Activated T-cell treated with anti-CD3 and anti-CD28 coated beads for 48 hours (primary cell): ENCODE data around the gene CRTAP.
"Not testable (repeated sequence)": the region's sequence is repeated elsewhere in the genome, so short reads cannot be mapped to it uniquely, and the experiment has no call there.

ENCODE experiments used
- DNase-seq: peaks from one replicate; pipeline ENCODE4 v3.0.0-alpha.2; 2020; ENCODE audit warnings: low read depth

Gene CRTAP

DNA sequence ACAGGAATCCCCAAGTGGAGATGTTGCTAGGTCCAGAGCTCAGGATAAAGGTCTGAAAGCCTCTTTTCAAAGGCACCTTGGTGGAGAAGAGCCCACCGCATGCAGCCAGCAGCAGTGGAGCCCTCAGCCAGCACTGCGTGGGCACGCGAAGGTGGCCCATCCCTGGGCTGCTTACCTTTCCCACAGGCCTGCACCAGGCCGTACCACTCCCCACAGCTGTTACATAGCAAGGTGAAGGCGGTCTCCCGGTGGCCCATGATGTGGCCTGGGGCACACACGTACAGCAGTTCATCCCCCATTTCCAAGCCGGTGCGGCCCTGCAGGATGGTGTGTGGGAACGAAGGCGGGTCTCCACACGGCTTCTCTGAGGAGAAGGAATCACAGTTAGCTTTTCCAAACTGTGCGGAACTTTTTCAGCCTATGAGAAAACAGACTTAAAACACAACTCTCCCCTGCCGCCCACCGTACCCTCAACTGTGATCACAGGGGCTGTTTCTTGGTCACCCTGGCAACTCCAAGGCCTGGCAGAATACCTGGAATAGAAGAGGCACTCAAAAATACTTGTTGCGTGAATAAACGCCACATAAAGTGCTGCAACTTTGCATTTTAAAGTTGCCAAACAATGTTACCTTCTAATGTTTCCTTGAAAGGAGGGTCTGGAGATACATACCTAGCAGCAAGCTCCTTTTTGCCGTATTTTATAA is 61.0 kb downstream of the CRTAP start:
- DNase-seq: no peak

DNA sequence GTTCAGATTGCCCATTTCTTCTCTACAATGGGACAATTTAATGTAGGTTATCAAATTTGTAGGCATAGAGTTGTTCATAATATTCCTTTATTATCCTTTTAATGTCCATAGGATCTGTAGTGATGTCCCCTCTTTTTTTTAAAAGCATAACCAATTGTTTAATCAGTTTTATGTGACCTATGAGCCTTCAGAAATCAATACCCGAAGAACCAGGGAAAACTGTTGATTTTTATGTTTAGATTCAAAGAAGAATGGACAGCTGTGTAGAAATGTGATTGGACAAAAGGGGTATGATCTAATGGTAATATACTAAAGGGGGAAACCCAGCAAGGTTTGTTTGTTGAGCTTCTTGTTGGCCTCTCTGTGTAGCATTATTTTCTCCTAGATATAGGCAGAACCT is 65.3 kb downstream of the CRTAP start:
- no peak for DNase-seq

DNA sequence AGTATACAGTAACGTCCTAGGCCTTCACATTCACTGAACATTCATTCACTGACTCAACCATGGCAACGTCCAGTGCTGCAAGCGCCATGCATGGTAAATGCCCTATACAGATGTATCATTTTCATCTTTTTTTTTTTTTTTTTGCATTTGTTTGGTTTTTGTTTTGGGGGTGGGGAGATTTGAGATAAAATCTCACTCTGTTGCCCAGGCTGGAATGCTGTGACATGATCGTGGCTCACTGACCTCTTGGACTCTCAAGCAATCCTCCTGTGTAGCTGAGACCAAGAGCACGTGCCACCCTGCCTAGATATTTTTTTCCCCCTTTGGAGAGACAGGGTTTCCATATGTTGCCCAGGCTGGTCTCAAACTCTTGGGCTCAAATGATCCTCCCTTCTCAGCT is 67.4 kb downstream of the CRTAP start:
- no peak for DNase-seq

DNA sequence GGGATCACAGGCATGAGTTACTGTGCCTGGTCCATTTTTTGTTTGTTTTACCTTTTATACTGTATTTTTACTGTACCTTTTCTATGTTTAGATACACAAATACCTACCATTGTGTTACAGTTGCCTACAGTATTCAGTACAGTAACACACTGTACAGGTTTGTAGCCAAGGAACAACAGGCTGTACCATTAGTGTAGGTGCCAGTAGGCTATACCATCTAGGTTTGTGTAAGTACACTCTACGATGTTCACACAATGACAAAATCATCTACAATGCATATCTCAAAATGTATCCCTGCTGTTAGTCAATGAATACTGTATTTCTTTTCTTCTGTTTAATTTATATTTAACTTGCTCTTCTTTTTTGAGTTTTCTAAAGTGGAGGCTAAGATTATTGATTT is 67.8 kb downstream of the CRTAP start:
- DNase-seq: not testable (repeated sequence)

DNA sequence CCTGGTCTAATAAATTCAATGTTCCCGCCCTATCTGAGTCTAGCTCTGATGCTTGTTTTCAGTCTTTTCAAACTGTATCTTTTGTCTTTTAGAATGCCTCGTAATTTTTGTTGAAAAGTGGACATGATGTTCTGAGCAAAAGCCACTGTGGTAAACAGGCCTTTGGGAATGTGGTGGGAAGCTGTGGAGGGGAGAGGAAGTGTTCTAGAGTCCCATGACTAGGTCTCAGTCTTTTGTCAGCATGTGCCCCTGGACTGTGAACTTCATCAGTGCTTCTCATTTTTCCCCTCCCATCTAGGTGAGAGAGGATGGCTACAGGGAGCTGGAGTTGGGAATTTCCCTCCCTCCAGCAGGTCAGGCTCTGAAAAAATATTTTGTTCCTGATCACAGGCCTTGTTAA is 71.0 kb downstream of the CRTAP start:
- DNase-seq: no peak

DNA sequence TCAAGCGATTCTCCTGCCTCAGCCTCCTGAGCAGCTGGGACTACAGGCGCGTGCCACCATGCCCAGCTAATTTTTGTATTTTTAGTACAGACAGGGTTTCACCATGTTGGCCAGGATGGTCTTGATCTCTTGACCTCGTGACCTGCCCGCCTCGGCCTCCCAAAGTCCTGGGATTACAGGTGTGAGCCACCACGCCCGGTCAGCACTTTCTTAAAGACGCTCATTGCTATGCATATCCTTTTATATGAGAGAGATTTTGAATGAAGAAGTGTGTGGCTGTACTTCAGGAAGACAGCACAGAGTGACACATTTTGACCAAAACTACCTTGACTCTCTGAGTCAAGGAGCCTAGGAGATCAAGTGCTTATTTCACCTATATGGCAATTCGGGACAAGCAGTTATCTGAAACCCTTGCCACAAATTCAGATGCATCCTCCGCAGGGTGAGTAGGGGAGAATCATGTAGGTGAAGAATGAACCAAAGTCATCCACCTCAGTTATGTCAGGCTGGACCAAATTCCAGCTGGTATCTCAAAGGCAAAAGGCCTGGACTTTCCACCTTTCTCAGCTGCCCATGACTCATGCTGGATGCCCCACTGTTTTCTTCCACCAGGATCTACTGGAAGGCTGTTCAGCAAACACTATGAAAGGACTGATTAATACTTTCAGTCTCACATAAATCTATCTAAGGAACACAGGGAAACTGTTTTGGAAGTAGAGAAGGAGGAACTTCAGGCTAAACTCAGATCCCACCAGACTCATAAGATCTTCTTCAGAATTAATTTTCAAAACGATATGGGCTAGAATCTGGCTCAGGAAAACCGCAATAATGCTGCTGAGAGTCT is 72.9 kb downstream of the CRTAP start:
- no peak for DNase-seq

DNA sequence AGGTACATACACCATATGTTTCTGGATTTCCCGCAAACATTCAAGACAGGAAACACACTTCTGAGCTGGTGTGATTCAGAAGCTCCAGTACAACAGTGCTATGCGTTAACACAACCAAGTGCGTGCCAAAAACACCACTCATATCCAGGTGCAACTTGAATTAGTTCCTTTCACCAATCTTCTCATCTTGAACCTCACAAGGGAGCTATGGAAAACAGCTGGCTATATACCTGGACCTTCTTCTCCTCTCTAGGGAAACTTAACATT is 73.5 kb downstream of the CRTAP start:
- no peak for DNase-seq

DNA sequence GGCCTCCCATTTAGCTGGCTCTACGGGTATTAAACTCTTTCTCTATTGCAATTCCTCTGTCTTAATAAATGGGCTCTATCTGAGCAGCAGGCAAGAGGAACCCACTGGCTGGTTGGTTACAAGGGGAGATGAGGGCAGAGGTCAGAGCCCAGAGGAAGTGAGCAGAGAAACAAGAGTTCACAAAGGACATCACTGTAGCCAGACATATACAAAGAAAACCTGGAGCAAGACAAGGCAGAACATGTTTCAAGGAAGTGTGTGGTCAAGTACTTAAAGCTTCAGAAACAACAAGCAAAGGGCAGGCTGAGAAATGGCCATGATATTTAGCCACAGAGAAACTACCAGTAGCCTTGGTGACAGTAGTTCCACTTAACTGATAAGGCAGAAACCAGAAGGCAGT is 80.5 kb downstream of the CRTAP start:
- no peak for DNase-seq

DNA sequence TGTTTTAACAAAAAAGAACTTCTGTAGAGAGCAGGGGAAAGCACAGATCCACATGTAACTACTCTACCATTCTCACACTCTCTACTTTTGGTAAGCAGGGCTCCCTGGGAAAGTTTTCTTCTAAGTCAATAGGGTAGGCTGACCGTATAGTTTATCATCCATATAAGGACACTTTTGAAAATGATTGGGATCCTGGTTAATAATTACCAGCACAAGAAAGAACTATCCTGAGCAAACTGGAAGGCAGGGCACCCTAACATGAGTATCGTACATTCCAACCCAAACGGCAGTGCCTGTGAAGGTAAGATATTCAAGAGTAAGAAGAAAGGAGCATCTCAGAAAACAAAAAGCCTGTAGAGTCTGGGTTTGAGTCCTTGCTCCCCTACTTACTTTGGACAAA is 82.7 kb downstream of the CRTAP start:
- no peak for DNase-seq
